ENCODE results near the gene TEX22. TPM values are rescaled to one million over a fixed set of nuclear protein-coding genes. Genes with fewer than 3 reads are reported as not detected.

TEX22 gene
- total and polyA plus RNA-seq, 2 donors (not counting 1 experiment from before 2014, with no cell fraction given) = 1.7 to 7.0 TPM

DNA sequence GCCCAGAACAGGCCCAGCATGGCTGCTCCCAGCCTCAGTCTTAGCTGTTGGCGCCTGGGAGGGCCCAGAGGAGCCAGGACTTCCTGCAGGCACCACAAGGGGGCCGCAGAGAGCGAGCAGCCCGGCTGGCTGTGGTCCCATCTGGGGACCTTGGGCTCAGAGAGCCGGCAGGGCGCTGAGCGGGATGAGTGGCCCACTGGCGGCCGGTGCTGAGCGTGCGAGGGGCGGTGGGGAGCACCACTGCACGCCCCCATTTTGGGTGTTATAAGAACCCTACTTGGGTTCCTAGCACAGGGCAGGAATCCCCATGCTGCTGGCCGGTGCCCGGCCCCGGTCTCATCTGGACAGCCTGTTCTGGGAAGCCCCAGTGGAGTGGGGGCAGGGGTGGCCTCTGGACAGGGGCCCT, 50.4 kb downstream of the TEX22 start:
- 66% methylated on average over 16 of the region's 16 CpGs for WGBS (ENCODE audit: insufficient coverage)
- peaks cover 41% of the 10 kb centered on the region for H3K79me2 ChIP-seq (ENCODE audit: control insufficient read depth, insufficient read depth, low read length)
- H3K9me3 ChIP-seq (ENCODE audit: control extremely low read depth in 1 of 3, control insufficient read depth in 2 of 3, insufficient read depth in 1 of 3, low read length in 2 of 3) = no peaks in the 10 kb centered on the region
- peak; percentile 95 for ATAC-seq (ENCODE audit: low read depth)
- no peaks in the 10 kb centered on the region for H3K4me1 Mint-ChIP-seq
- H3K27ac Mint-ChIP-seq = no peak overlapping the region
- no peak overlapping the region for H2AFZ ChIP-seq (ENCODE audit: insufficient read depth, low read depth, low read length, poor library complexity, severe bottlenecking)
- H4K20me1 ChIP-seq (ENCODE audit: control insufficient read depth, insufficient read depth, low read length, poor library complexity, severe bottlenecking) = peaks cover 41% of the 10 kb centered on the region
- H3K4me1 ChIP-seq (ENCODE audit: control insufficient read depth in 2 of 2, insufficient read depth in 2 of 2, low read length in 2 of 2) = no peaks in the 10 kb centered on the region
- H3K4me3 ChIP-seq (ENCODE audit: control extremely low read depth in 1 of 5, extremely low read depth in 1 of 5, insufficient read depth in 1 of 5, low read depth in 2 of 5, low read length in 4 of 5) = no peak overlapping the region
- H3K27ac ChIP-seq (ENCODE audit: low read length in 2 of 2) = no peak overlapping the region
- no peak overlapping the region for H3K4me2 ChIP-seq (replicated peaks; ENCODE audit: low read depth, low read length, poor library complexity, severe bottlenecking)
- no peaks in the 10 kb centered on the region for H3K9me3 Mint-ChIP-seq (ENCODE audit: insufficient read depth)
- ChIA-PET CTCF (interaction anchor here (0.7 to 1.9 kb wide), 8 partner anchors 25 to 84 kb away, joined by 3 to 28 read pairs (median 4); no protein-coding TSS in a partner anchor), POLR2A (interaction anchor here (1.0 kb wide), 1 partner anchor 29 kb away, joined by 3 read pairs; no protein-coding TSS in a partner anchor)
- no peak overlapping the region for H3K9ac ChIP-seq (ENCODE audit: low read length)
- no peaks in the 10 kb centered on the region for H3K27me3 ChIP-seq (replicated peaks in 1 of 4; ENCODE audit: control extremely low read depth in 1 of 4, control insufficient read depth in 3 of 4, insufficient read depth in 4 of 4, low read length in 3 of 4)
- TF ChIP-seq, protein P1, sequence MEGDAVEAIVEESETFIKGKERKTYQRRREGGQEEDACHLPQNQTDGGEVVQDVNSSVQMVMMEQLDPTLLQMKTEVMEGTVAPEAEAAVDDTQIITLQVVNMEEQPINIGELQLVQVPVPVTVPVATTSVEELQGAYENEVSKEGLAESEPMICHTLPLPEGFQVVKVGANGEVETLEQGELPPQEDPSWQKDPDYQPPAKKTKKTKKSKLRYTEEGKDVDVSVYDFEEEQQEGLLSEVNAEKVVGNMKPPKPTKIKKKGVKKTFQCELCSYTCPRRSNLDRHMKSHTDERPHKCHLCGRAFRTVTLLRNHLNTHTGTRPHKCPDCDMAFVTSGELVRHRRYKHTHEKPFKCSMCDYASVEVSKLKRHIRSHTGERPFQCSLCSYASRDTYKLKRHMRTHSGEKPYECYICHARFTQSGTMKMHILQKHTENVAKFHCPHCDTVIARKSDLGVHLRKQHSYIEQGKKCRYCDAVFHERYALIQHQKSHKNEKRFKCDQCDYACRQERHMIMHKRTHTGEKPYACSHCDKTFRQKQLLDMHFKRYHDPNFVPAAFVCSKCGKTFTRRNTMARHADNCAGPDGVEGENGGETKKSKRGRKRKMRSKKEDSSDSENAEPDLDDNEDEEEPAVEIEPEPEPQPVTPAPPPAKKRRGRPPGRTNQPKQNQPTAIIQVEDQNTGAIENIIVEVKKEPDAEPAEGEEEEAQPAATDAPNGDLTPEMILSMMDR (IDR thresholded peaks at IDR 0.05) = peak; percentile 86
- TF ChIP-seq EZH2 (IDR thresholded peaks at IDR 0.05; ENCODE audit: borderline replicate concordance, insufficient read depth, low read depth, low read length, poor library complexity, severe bottlenecking) = no peak
- DNase-seq = peak; percentile 77
- no peaks in the 10 kb centered on the region for H3K27me3 Mint-ChIP-seq
- intact Hi-C loops (cut with micrococcal nuclease) = loop anchor here (1.0 to 2.0 kb wide), 3 partner anchors 43 to 80 kb away; partner anchors contain the start of gene TEDC1
- peaks cover 0 to 26% of the 10 kb centered on the region in 2 experiments for H3K36me3 ChIP-seq (replicated peaks in 1 of 2; ENCODE audit: control extremely low read depth in 1 of 2, control insufficient read depth in 1 of 2, extremely low read depth in 1 of 2, insufficient read depth in 2 of 2, low read length in 1 of 2)
- no peak overlapping the region for H3K4me3 Mint-ChIP-seq

DNA sequence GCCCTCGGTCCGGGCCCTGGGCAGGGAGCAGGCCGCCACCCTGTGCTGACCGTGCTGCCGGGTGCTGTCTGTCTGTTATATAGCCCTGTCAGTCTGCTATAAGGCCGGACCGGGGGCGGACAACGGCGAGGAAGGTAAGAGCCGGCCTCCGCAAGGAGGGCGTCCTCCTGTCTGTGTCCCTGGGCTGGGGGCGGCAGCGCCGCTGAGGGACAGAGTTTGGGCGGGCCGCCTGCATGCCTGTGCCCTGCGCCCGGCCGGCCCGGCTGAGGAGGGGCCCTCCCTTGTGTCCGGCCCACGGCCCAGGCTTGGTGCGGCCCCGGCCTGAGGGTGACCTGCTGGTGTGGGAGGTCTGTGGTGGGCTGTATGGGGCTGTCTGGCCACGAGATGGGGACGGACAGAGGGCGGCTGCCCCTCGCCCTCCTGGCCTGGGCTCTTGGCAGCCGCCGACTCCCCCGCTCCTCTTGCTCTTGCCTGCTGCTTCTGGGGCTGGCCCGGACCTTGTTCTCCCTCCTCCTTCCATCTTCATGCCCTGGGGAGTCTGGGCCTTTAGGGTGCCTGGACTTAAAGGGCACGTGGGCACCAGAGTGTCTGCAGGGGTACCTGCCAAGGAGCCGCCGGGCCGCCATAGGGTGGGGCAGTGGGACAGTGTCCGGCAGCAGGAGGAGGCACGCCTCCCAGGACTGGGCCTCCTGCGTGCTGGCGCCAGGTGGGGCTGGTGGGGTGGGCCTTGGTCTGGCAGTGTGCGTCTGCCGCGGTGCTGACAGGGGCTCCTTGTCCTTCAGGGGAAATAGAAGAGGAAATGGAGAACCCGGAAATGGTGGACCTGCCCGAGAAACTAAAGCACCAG, 51.2 kb downstream of the TEX22 start:
- intact Hi-C loops (cut with micrococcal nuclease) = loop anchor here (2.0 kb wide), 1 partner anchor 79 kb away; no protein-coding TSS in a partner anchor
- H3K27ac ChIP-seq (ENCODE audit: low read length in 2 of 2) = no peak overlapping the region
- no peak overlapping the region for H3K4me3 Mint-ChIP-seq
- H3K4me1 ChIP-seq (ENCODE audit: control insufficient read depth in 2 of 2, insufficient read depth in 2 of 2, low read length in 2 of 2) = no peaks in the 10 kb centered on the region
- DNase-seq (no peak), ATAC-seq (ENCODE audit: low read depth) (no peak)
- H2AFZ ChIP-seq (ENCODE audit: insufficient read depth, low read depth, low read length, poor library complexity, severe bottlenecking) = no peak overlapping the region
- H4K20me1 ChIP-seq (ENCODE audit: control insufficient read depth, insufficient read depth, low read length, poor library complexity, severe bottlenecking) = peaks cover 41% of the 10 kb centered on the region
- no peaks in the 10 kb centered on the region for H3K4me1 Mint-ChIP-seq
- no peaks in the 10 kb centered on the region for H3K27me3 Mint-ChIP-seq
- H3K36me3 ChIP-seq (replicated peaks in 1 of 2; ENCODE audit: control extremely low read depth in 1 of 2, control insufficient read depth in 1 of 2, extremely low read depth in 1 of 2, insufficient read depth in 2 of 2, low read length in 1 of 2) = peaks cover 0 to 26% of the 10 kb centered on the region in 2 experiments
- no peak overlapping the region for H3K4me2 ChIP-seq (replicated peaks; ENCODE audit: low read depth, low read length, poor library complexity, severe bottlenecking)
- POLR2A ChIA-PET = no interaction called here
- H3K27ac Mint-ChIP-seq = no peak overlapping the region
- 96% methylated on average over 43 of the region's 47 CpGs for WGBS (ENCODE audit: insufficient coverage)
- no peak overlapping the region for H3K9ac ChIP-seq (ENCODE audit: low read length)
- TF ChIP-seq, protein P1 (IDR thresholded peaks at IDR 0.05) = no peak
- TF ChIP-seq EZH2 (IDR thresholded peaks at IDR 0.05; ENCODE audit: borderline replicate concordance, insufficient read depth, low read depth, low read length, poor library complexity, severe bottlenecking) = no peak
- H3K4me3 ChIP-seq (ENCODE audit: control extremely low read depth in 1 of 5, extremely low read depth in 1 of 5, insufficient read depth in 1 of 5, low read depth in 2 of 5, low read length in 4 of 5) = no peak overlapping the region
- peaks cover 41% of the 10 kb centered on the region for H3K79me2 ChIP-seq (ENCODE audit: control insufficient read depth, insufficient read depth, low read length)
- H3K9me3 ChIP-seq (ENCODE audit: control extremely low read depth in 1 of 3, control insufficient read depth in 2 of 3, insufficient read depth in 1 of 3, low read length in 2 of 3) = no peaks in the 10 kb centered on the region
- CTCF ChIA-PET = interaction anchor here (2.4 kb wide), 1 partner anchor 40 kb away, joined by 9 read pairs; no protein-coding TSS in a partner anchor
- no peaks in the 10 kb centered on the region for H3K9me3 Mint-ChIP-seq (ENCODE audit: insufficient read depth)
- no peaks in the 10 kb centered on the region for H3K27me3 ChIP-seq (replicated peaks in 1 of 4; ENCODE audit: control extremely low read depth in 1 of 4, control insufficient read depth in 3 of 4, insufficient read depth in 4 of 4, low read length in 3 of 4)
